SW 1271 (cell line): Measurements from ENCODE around the gene SUN5.

Experiments
- DNase-seq, 2 experiments: peaks; one replicate each; lab custom pipeline; 2025; lab: John Stamatoyannopoulos, UW

SUN5 gene

GRCh38 chr20:33026779-33027759, 22.8 kb upstream of the SUN5 start:
- no peak for DNase-seq

- DNase-seq: no peak
Measured at GRCh38 chr20:33026072-33026778, 22.0 kb upstream of the SUN5 start.

- no peak for DNase-seq
Measured at GRCh38 chr20:33025318-33025876, 21.2 kb upstream of the SUN5 start.

GRCh38 chr20:33024609-33025317, 20.5 kb upstream of the SUN5 start:
- DNase-seq: no peak

- no peak for DNase-seq
Measured at GRCh38 chr20:33024243-33024560, 20.0 kb upstream of the SUN5 start.

GRCh38 chr20:33023439-33024242, 19.4 kb upstream of the SUN5 start:
- no peak for DNase-seq

GRCh38 chr20:33022694-33023438, 18.6 kb upstream of the SUN5 start:
- DNase-seq: no peak

GRCh38 chr20:33022289-33022688, 18.1 kb upstream of the SUN5 start:
- DNase-seq: no peak

GRCh38 chr20:33021879-33022278, 17.6 kb upstream of the SUN5 start:
- no peak for DNase-seq

- DNase-seq: no peak
Measured at GRCh38 chr20:33020278-33021161, 16.3 kb upstream of the SUN5 start.

- no peak for DNase-seq
Measured at GRCh38 chr20:33019465-33020277, 15.4 kb upstream of the SUN5 start.

GRCh38 chr20:33018169-33018931, 14.1 kb upstream of the SUN5 start:
- no peak for DNase-seq

GRCh38 chr20:33017542-33017941, 13.3 kb upstream of the SUN5 start:
- no peak for DNase-seq

GRCh38 chr20:33016581-33017109, 12.4 kb upstream of the SUN5 start:
- DNase-seq: no peak

- no peak for DNase-seq
Measured at GRCh38 chr20:33015700-33016580, 11.7 kb upstream of the SUN5 start.

- no peak for DNase-seq
Measured at GRCh38 chr20:33015114-33015484, 10.9 kb upstream of the SUN5 start.
